Left ventricle myocardium superior (tissue), 1 donor: ENCODE data around the gene MUC3A. TPM values are rescaled to one million over a fixed set of nuclear protein-coding genes. Genes with fewer than 3 reads are reported as not detected.
"Not testable (repeated sequence)": the region's sequence is repeated elsewhere in the genome, so short reads cannot be mapped to it uniquely, and the experiment has no call there.

Experiments used
- ATAC-seq: fragments of 200-7000 bp; cut with Tn5 transposase; one replicate; pipeline ENCODE4 v1.9.1; 2020; ENCODE audit warnings: mild to moderate bottlenecking, moderate library complexity
- DNase-seq: peaks from one replicate; pipeline ENCODE4 v3.0.0-alpha.2; 2020
- intact Hi-C: fragments of 100-400 bp; cut with micrococcal nuclease; formaldehyde crosslinking; loops from one replicate; pipeline ENCODE4 v1.11.0; 2022
- long read RNA-seq: library from polyadenylated mRNA; unstranded; transcript quantifications from one replicate; pipeline ENCODE4 v2.0.0, GENCODE V29; 2021
- total RNA-seq: library from RNA; stranded (reverse); fragmentation: NEBNext Ultra II Directional; extraction: Animal tissue kit (Norgen Biotek cat#: 25700); gene quantifications from one replicate; pipeline ENCODE4 v1.2.1, GENCODE V29; 2021
- donor health status: DM: no; HTN: yes; CAD: no; lungs with severe emphysema.

MUC3A gene
- 0.57 TPM for total RNA-seq
- long read RNA-seq = 0 reads

- intact Hi-C loops = no loop called here
- ATAC-seq (peak; percentile 41), DNase-seq (no peak)
These were observed at the start of gene MUC3A for GRCh38 chr7:100949227-100949932. Gene MUC3A (plus strand): TSS chr7:100949534. CDS start chr7:100949625, 91 bp downstream.

GRCh38 chr7:100900978-100901377 is 48.4 kb upstream of the MUC3A start:
- no peak for DNase-seq
- intact Hi-C loops = no loop called here
- no peak for ATAC-seq

GRCh38 chr7:100901921-100902332 is 47.4 kb upstream of the MUC3A start:
- intact Hi-C loops = no loop called here
- DNase-seq (no peak), ATAC-seq (no peak)

DNA sequence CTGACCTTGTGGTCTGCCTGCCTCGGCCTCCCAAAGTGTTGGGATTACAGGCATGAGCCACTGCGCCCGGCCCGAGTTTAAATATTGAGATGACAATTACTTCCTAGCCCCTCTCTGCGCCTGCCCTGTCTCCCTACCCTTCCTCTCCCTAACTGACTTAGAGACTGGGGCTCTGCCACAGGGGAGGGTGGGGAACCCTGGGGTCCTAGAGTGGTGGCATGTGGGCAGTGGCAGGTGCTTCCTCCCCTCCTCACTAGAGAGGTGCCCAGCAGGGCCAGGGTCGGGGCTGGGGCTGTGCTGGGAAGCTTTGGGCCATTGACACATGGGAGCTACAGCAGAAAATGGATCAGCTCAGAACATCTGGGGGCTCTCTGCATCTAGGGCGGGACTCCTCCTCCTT is 46.7 kb upstream of the MUC3A start:
- intact Hi-C loops = no loop called here
- no peak for DNase-seq
- no peak for ATAC-seq

DNA sequence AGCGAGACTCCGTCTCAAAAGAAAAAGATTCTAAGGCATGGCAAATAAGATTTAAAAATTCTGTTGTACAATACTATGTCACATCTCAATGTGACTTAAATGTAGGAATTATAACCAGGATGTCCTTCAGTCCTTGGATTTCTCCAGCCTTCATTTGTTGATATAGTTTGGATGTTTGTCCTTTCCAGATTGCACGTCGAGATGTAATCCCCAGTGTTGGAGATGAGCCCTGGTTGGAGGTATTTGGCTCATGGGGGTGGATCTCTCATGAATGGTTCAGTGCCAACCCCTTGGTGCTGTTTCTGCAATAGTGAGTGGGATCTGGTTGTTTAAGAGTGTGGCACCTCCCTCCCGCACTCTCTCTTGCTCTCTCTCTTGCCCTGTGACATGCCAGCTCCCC is 40.8 kb upstream of the MUC3A start:
- DNase-seq = no peak
- ATAC-seq = no peak
- intact Hi-C loops = no loop called here

DNA sequence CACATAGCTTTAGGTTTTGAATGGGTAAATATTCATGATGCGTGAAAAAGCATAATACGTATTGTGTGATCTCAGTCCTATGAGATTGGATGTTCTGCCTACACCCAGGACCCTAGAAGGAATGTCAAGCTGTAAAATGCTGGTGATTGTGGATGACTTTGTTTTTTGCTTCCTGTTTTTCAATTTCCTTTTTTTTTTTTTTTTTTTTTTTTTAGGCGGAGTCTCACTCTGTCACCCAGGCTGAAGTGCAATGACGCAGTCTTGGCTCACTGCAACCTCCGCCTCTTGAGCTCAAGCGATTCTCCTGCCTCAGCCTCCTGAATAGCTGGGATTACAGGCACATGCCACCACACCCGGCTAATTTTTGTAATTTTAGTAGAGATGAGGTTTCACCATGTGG is 38.9 kb upstream of the MUC3A start:
- ATAC-seq, intact Hi-C loops, DNase-seq: not testable (repeated sequence)

- intact Hi-C loops = no loop called here
- DNase-seq = no peak
- ATAC-seq = no peak
These were observed 37.9 kb upstream of the MUC3A start for GRCh38 chr7:100911484-100911883.

DNA sequence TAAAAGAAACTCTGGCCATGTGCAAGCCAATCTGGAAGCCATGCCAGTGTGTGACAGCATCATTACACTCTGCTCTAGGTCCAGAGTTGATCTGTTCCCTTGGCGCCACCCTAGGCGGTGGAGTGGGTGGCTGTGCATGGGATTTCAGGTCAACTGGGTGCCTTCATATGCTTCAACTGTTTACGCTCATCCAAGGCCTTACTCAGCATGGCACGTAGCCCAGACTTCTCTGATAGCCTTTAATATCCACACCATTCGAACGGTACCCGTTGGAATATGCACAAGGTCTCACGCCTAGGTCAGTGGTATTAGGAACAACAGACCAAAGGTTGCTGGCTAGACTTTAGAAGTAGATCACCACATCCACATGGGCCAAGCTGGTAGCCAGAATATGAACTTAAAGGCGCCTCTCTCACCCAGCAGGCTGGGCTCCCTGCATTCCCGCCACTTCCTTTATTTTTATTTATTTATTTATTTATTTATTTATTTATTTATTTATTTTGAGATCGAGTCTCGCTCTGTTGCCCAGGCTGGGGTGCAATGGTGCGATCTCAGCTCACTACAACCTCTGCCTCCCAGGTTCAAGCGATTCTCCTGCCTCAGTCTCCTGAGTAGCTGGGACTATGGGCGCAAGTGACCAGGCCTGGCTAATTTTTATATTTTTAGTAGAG is 35.0 kb upstream of the MUC3A start:
- DNase-seq = no peak
- ATAC-seq = peak; percentile 21
- intact Hi-C loops = no loop called here

GRCh38 chr7:100914879-100915447 is 34.4 kb upstream of the MUC3A start:
- no peak for DNase-seq
- intact Hi-C loops = no loop called here
- ATAC-seq = no peak

- DNase-seq, intact Hi-C loops, ATAC-seq: not testable (repeated sequence)
These were observed 30.0 kb upstream of the MUC3A start for GRCh38 chr7:100919335-100919734.

GRCh38 chr7:100919779-100920437 is 29.4 kb upstream of the MUC3A start:
- ATAC-seq, intact Hi-C loops, DNase-seq: not testable (repeated sequence)

- DNase-seq = no peak
- intact Hi-C loops = no loop called here
- ATAC-seq = no peak
These were observed 28.3 kb upstream of the MUC3A start for GRCh38 chr7:100921039-100921438.

- not testable (repeated sequence) for ATAC-seq, DNase-seq
These were observed 25.7 kb upstream of the MUC3A start for GRCh38 chr7:100923616-100924015.

DNA sequence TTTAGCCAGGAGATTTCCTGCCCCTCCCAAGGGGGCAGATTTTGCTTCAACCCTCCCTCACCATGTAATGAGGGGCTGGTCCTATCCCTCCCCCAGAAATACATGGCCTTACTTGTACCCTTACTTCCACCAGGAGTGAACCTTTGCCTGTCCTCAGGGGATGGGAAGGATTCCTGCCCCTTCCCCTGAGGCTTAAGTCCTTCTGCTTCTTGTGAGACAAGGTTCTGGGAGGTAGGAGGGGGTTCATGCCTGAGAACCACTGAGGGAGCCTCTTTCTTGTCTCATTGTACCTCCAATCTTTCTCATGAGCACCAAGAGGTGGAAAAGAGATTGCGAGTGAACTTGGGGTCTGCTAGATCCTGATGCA is 19.5 kb upstream of the MUC3A start:
- intact Hi-C loops = no loop called here
- ATAC-seq = no peak
- no peak for DNase-seq

More at GRCh38 chr7:100923616-100924015, 25.7 kb upstream of the MUC3A start:
- intact Hi-C loops = not testable (repeated sequence)

DNA sequence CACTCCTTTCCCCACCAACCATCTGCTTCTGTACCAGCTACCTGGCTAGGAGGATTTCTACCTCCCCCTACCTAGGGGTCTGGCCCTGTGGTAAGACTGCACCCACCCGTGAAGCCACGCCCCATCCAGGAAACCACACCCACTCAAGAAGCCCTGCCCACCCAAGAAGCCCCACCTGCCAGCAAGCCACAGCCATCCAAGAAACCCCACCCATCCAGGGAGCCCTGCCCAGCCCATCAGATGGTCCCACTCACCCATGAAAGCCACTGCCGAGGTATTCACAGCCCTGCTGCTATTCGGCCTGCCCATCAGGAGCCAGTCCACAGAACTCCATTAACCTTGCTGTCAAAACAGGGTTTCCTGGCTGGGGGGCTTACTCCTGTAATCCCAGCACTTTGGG is 15.6 kb upstream of the MUC3A start:
- DNase-seq (no peak), ATAC-seq (no peak)
- intact Hi-C loops = no loop called here

GRCh38 chr7:100935381-100935780 is 14.0 kb upstream of the MUC3A start:
- intact Hi-C loops, ATAC-seq, DNase-seq: not testable (repeated sequence)

GRCh38 chr7:100936167-100936566 is 13.2 kb upstream of the MUC3A start:
- intact Hi-C loops, ATAC-seq, DNase-seq: not testable (repeated sequence)

DNA sequence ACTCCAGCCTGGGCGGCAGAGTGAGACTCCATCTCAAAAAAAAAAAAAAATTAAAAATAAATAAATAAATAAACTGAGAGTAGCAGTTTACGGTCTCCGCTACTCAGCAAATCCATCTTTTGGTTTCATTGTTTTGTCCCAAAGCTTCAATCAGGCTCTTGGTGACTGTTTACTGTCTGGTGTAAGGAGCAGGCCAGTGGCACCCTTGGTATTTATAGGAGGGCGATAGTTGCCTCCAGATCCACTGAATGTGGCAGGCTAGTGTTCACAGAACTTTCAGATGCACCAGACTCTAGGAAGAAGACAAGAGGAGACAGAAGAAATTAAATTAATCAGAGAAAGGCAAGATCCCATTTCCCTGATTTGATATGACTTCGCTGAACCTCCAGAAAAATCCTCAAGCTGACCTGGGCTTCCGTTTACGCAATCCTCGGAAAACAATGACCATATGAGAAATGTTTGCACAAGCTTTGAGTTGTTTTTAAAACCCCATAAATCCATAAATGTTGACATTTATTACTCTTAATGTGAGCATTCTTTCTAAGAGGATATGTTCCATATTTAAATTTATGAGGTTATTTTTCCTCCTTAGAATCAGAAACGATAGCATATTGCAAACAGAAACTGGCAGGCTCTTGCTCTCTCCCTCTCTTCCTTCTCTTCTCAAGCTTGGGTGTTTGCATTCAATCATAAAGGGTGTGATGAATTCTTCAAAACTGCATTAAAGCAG is 7.1 kb upstream of the MUC3A start:
- intact Hi-C loops = no loop called here
- DNase-seq (no peak), ATAC-seq (no peak)

DNA sequence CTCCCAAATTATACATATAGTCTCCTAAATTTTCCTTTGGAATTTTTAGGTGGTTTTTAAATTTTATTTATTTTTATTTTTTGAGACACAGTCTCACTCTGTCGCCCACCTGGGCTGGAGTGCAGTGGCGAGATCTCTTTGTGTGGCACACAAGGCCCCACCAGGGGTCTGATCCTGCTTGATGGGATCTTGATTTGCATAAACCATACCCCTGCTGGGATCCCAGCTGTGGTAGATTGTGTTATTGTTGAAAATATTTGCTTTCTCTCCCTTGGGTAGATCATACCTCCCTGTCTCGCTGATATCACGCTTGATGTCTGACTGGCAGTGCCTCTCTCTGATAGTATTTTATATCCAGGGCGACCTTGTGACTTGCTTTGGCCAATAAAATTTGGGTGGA is 5.6 kb upstream of the MUC3A start:
- ATAC-seq = no peak
- DNase-seq = no peak
- intact Hi-C loops = no loop called here
